ENCODE data around the gene SDF4. TPM values are rescaled to one million over a fixed set of nuclear protein-coding genes. Genes with fewer than 3 reads are reported as not detected.

The SDF4 gene
- total and polyA plus RNA-seq, 2 of the 8 experiments (the other 6 are each of a cell fraction or from before 2014, with no cell fraction given), result 45.5 to 75.6 TPM

DNA sequence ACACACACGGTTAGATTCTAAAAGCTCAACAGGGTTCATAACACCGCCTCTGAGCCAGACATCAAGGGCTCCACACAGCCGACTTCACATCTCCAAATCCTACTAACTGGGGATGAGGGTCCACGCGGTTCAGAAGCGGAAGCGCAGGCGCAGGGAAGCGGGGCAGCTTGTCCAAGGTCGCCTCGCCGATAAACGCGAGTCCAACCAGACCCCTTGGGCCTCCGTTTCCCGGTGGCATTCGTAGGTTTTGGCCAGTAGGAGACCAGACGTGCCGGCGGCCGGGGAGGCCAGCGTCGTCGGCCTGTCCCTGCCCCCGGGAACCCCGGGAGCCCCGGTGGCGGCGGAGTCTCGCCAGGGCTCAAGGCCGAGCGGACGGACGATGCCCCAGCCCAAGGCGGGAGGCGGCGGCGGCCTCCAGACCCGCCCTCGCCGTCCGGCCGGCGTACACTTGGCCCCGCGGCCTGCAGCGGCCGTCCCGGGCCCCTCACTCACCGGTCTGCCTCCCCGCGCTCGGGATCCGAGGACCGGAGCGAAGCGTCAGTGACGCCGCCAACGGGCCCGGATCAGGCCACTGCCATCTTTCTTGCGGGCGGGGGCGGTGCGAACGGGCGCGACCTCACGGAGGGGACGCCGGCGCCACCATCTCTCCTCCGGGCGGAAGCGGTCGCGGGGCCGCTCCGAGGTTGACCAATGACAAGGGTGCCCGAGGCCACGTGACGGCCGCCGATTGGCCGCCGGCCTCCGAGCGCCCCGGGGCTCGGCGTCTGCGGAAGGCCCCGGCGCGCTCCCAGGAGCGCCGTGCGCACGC, at the start of gene SDF4 (continued):
- TF ChIP-seq TCF12 (IDR thresholded peaks at IDR 0.05; ENCODE audit: low read depth, low read length), result no peak
- no peak for TF ChIP-seq ZNF274 (IDR thresholded peaks at IDR 0.05; ENCODE audit: borderline replicate concordance, extremely low read depth, low read length)
- no peak for TF ChIP-seq BACH1 (IDR thresholded peaks at IDR 0.05; ENCODE audit: low read length)
- TF ChIP-seq TAF7 (optimal IDR thresholded peaks at IDR 0.05; ENCODE audit: borderline replicate concordance, low read depth, low read length), result peak; percentile 62
- TF ChIP-seq YY1 (IDR thresholded peaks at IDR 0.05; ENCODE audit: low read depth, low read length), result peak; percentile 99
- TF ChIP-seq KDM4A (IDR thresholded peaks at IDR 0.05; ENCODE audit: low read depth, low read length, severe bottlenecking), result peak; percentile 70
- peak; percentile 68; the same call in 1 of the 2 replicates for TF ChIP-seq TBP (IDR thresholded peaks at IDR 0.05; ENCODE audit: low read depth, low read length)
- TF ChIP-seq POLR2A (IDR thresholded peaks at IDR 0.05; ENCODE audit: control extremely low read depth in 1 of 2, low read depth in 2 of 2, low read length in 2 of 2), result peak in 1 of 2 experiments; percentile 63; a peak in 2 of 3 replicates
- TF ChIP-seq NRF1 (IDR thresholded peaks at IDR 0.05; ENCODE audit: low read depth, low read length), result peak; percentile 87

Data from H1 (cell line).